Measurements from ENCODE around the gene HK1.

DNA sequence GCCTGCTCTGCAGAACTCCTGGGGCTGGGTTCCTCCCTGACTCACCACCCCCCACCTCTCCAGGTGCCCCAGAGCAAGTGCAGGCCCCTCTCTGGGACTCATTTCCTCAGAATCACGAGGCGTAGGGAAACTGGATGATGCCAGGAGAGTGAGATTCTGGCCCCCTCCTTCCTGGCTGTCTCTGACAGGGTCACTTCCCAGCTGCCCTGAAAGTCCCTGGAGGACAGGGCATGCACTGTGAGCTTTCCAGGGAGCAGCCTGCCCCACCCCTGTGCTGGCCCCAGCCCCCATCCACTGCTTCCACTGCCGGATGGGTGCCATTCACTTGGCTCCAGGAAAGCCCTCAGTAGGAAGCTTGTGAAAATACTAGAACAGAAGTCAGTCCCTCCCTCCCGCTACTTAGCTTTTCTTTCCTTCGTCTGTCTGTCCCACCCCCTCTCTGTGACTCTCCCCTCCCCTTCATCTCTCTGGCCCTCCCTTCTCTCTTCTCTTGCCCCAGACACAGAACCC, 128.1 kb downstream of the HK1 start:
- TF ChIP-seq, protein P1, sequence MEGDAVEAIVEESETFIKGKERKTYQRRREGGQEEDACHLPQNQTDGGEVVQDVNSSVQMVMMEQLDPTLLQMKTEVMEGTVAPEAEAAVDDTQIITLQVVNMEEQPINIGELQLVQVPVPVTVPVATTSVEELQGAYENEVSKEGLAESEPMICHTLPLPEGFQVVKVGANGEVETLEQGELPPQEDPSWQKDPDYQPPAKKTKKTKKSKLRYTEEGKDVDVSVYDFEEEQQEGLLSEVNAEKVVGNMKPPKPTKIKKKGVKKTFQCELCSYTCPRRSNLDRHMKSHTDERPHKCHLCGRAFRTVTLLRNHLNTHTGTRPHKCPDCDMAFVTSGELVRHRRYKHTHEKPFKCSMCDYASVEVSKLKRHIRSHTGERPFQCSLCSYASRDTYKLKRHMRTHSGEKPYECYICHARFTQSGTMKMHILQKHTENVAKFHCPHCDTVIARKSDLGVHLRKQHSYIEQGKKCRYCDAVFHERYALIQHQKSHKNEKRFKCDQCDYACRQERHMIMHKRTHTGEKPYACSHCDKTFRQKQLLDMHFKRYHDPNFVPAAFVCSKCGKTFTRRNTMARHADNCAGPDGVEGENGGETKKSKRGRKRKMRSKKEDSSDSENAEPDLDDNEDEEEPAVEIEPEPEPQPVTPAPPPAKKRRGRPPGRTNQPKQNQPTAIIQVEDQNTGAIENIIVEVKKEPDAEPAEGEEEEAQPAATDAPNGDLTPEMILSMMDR (conservative IDR thresholded peaks at IDR 0.05): no peak
- no peak for TF ChIP-seq EZH2 (IDR thresholded peaks at IDR 0.05; ENCODE audit: low read depth)
